DMS114 treated with DMSO at 0.1 percent for 48 hours (cell line): ENCODE data around the gene PCDH9.
"Not testable (repeated sequence)": the region's sequence is repeated elsewhere in the genome, so short reads cannot be mapped to it uniquely, and the experiment has no call there.

Experiments
- DNase-seq: peaks from one replicate; lab custom pipeline; 2025; ENCODE audit not compliant: unreplicated experiment; lab: John Stamatoyannopoulos, UW

The PCDH9 gene

GRCh38 chr13:66927562-66927961 is 302.6 kb downstream of the PCDH9 start:
- DNase-seq = no peak

GRCh38 chr13:66926851-66927524 is 303.1 kb downstream of the PCDH9 start:
- DNase-seq = no peak

GRCh38 chr13:66926200-66926850 is 303.8 kb downstream of the PCDH9 start:
- DNase-seq = no peak

- no peak for DNase-seq
These were observed 307.7 kb downstream of the PCDH9 start for GRCh38 chr13:66922444-66922843.

- DNase-seq = no peak
These were observed 308.7 kb downstream of the PCDH9 start for GRCh38 chr13:66921437-66921836.

GRCh38 chr13:66915596-66916185 is 314.4 kb downstream of the PCDH9 start:
- DNase-seq = no peak

GRCh38 chr13:66914155-66914554 is 316.0 kb downstream of the PCDH9 start:
- no peak for DNase-seq

- DNase-seq = no peak
These were observed 318.7 kb downstream of the PCDH9 start for GRCh38 chr13:66911411-66911939.

- DNase-seq = no peak
These were observed 330.2 kb downstream of the PCDH9 start for GRCh38 chr13:66899955-66900354.

- no peak for DNase-seq
These were observed 333.2 kb downstream of the PCDH9 start for GRCh38 chr13:66896933-66897332.

- no peak for DNase-seq
These were observed 334.4 kb downstream of the PCDH9 start for GRCh38 chr13:66895780-66896179.

- DNase-seq = no peak
These were observed 334.8 kb downstream of the PCDH9 start for GRCh38 chr13:66895320-66895719.

GRCh38 chr13:66888698-66889097 is 341.4 kb downstream of the PCDH9 start:
- no peak for DNase-seq

- DNase-seq = no peak
These were observed 343.0 kb downstream of the PCDH9 start for GRCh38 chr13:66887088-66887487.

- no peak for DNase-seq
These were observed 343.9 kb downstream of the PCDH9 start for GRCh38 chr13:66886264-66886663.

GRCh38 chr13:66881170-66881569 is 349.0 kb downstream of the PCDH9 start:
- DNase-seq = not testable (repeated sequence)

GRCh38 chr13:66879988-66880387 is 350.1 kb downstream of the PCDH9 start:
- DNase-seq = no peak

- no peak for DNase-seq
These were observed 354.9 kb downstream of the PCDH9 start for GRCh38 chr13:66875264-66875663.

GRCh38 chr13:66864627-66865026 is 365.5 kb downstream of the PCDH9 start:
- no peak for DNase-seq

GRCh38 chr13:66860878-66861417 is 369.2 kb downstream of the PCDH9 start:
- no peak for DNase-seq

- no peak for DNase-seq
These were observed 369.9 kb downstream of the PCDH9 start for GRCh38 chr13:66859934-66860877.
